Measurements from ENCODE around the gene MBL2.

MBL2 gene

GRCh38 chr10:52771534-52772445 is 794 bp downstream of the MBL2 start:
- DNase-seq (ENCODE audit: low read depth, low spot score) = no peak

GRCh38 chr10:52770904-52771303 is 1.7 kb downstream of the MBL2 start:
- DNase-seq (ENCODE audit: low read depth, low spot score) = no peak

- DNase-seq (ENCODE audit: low read depth, low spot score) = no peak
Measured at GRCh38 chr10:52769966-52770365, 2.6 kb downstream of the MBL2 start.

- no peak for DNase-seq (ENCODE audit: low read depth, low spot score)
Measured at GRCh38 chr10:52768001-52768532, 4.5 kb downstream of the MBL2 start.

GRCh38 chr10:52762088-52762487 is 10.5 kb downstream of the MBL2 start:
- no peak for DNase-seq (ENCODE audit: low read depth, low spot score)

- no peak for DNase-seq (ENCODE audit: low read depth, low spot score)
Measured at GRCh38 chr10:52759154-52759553, 13.4 kb downstream of the MBL2 start.

GRCh38 chr10:52758406-52758805 is 14.2 kb downstream of the MBL2 start:
- no peak for DNase-seq (ENCODE audit: low read depth, low spot score)

GRCh38 chr10:52757773-52758172 is 14.8 kb downstream of the MBL2 start:
- DNase-seq (ENCODE audit: low read depth, low spot score) = no peak

GRCh38 chr10:52756966-52757365 is 15.6 kb downstream of the MBL2 start:
- no peak for DNase-seq (ENCODE audit: low read depth, low spot score)

GRCh38 chr10:52756295-52756694 is 16.3 kb downstream of the MBL2 start:
- DNase-seq (ENCODE audit: low read depth, low spot score) = no peak

GRCh38 chr10:52755297-52756062 is 17.1 kb downstream of the MBL2 start:
- no peak for DNase-seq (ENCODE audit: low read depth, low spot score)

- no peak for DNase-seq (ENCODE audit: low read depth, low spot score)
Measured at GRCh38 chr10:52752801-52753445, 19.7 kb downstream of the MBL2 start.

- DNase-seq (ENCODE audit: low read depth, low spot score) = no peak
Measured at GRCh38 chr10:52752261-52752660, 20.3 kb downstream of the MBL2 start.

GRCh38 chr10:52751337-52751736 is 21.2 kb downstream of the MBL2 start:
- DNase-seq (ENCODE audit: low read depth, low spot score) = no peak

- DNase-seq (ENCODE audit: low read depth, low spot score) = no peak
Measured at GRCh38 chr10:52750629-52751028, 22.0 kb downstream of the MBL2 start.

GRCh38 chr10:52747694-52748093 is 24.9 kb downstream of the MBL2 start:
- DNase-seq (ENCODE audit: low read depth, low spot score) = no peak

- DNase-seq (ENCODE audit: low read depth, low spot score) = no peak
Measured at GRCh38 chr10:52746169-52746568, 26.4 kb downstream of the MBL2 start.

GRCh38 chr10:52744057-52744805 is 28.4 kb downstream of the MBL2 start:
- no peak for DNase-seq (ENCODE audit: low read depth, low spot score)

GRCh38 chr10:52742731-52743130 is 29.9 kb downstream of the MBL2 start:
- DNase-seq (ENCODE audit: low read depth, low spot score) = no peak

- no peak for DNase-seq (ENCODE audit: low read depth, low spot score)
Measured at GRCh38 chr10:52741851-52742250, 30.7 kb downstream of the MBL2 start.

Data from activated naive CD8-positive, alpha-beta T cell treated with anti-CD3 and anti-CD28 coated beads, Interleukin-2, amount 50 U/mL, for 16 hours (primary cell).